SH-SY5Y (cell line): ENCODE data around the gene KCTD1.

Source experiments
- GATA2 ChIP-seq: IDR thresholded peaks from 2 replicates; pipeline ENCODE4 v1.6.1; 2011; ENCODE audit warnings: mild to moderate bottlenecking, low read depth, low read length
- GATA3 ChIP-seq: IDR thresholded peaks from 2 replicates; pipeline ENCODE4 v1.6.1; 2011; ENCODE audit warnings: low read depth, mild to moderate bottlenecking, low read length, moderate library complexity

DNA sequence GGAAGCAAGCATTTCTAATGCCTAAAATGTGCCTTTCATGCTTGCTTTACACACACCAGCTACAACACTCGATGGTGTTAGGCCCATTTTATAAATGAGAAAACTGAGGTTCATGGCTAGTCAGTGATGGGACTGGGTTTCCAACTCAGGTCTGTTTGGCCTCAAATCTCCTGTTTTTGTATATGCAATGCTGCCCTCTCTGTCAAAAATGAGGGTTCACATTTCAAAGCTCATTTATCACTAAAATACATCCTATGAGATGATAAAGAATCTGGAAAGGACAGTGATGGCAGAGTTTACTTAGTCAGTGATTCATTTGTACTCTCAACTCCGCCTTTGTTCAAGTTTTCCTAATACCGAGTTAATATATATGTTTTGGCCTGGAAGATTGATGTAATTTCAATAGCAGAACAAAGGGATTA lies 92.3 kb downstream of the KCTD1 start:
- TF ChIP-seq GATA2 (no peak), GATA3 (no peak)
